A549 treated with AZD9567 at 1 μM for 4 hours (cell line): ENCODE results near the gene PLGRKT. TPM values are rescaled to one million over a fixed set of nuclear protein-coding genes. Genes with fewer than 3 reads are reported as not detected.

ENCODE experiments used
- total RNA-seq: library from RNA; stranded (reverse); fragments of 200-300 nt; extraction: Qiagen RNA extraction; gene quantifications from 5 replicates; pipeline ENCODE4 v1.2.3, GENCODE V29; 2022; ENCODE audit not compliant: insufficient read depth

The PLGRKT gene, protein sequence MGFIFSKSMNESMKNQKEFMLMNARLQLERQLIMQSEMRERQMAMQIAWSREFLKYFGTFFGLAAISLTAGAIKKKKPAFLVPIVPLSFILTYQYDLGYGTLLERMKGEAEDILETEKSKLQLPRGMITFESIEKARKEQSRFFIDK
- total RNA-seq = 19.7 to 23.6 TPM (median 23.2 TPM) in 5 replicates

DNA sequence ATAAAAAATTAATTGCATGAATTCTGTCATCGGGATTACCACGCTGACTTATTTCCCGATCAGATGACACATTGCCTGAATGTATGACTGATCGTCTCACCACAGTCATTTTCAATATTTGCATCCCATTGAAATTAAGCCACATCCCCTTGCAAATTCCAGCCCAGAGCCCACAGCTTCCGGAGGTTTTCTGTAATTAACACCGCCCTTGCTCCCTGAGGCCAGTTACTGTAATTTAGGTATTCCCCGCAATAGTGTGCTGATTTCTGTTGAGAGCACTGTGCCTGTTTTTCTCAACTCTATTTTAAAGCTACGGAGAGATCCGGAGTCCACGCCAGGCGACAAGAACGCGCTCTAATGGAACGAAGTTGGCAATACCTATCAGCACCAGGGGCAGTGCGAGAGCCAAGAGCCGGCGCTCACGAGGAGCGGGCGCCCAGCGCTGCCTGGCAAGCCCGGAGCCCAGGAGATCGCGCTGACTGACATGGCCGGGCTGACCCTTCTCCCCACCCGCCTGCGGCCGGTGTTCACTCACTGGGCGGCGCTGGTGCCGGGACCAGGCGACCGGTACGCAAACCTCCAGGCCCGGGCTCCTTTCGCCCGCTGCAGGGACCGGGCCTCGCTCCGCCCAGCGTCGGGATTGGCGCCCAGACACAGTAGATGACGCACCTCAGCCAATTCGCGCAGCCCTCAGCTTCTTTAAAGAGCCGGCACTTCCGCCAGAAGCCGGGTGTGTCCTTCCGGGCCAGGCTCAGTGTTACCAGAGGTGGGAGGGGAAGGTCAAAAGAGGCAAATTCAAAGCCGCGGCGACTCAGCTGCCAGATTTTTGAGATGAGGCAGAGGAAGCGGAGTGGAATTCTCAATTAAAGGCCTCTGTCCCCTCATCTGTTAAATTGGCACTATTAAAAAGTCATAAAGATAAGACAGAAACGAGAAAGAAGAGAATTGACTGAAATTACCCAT lies at the start of gene PLGRKT:
TSS of gene PLGRKT (minus strand) at position 672 of the 963 bp plus-strand sequence. CDS start 5,948 bp downstream, outside the sequence.

DNA sequence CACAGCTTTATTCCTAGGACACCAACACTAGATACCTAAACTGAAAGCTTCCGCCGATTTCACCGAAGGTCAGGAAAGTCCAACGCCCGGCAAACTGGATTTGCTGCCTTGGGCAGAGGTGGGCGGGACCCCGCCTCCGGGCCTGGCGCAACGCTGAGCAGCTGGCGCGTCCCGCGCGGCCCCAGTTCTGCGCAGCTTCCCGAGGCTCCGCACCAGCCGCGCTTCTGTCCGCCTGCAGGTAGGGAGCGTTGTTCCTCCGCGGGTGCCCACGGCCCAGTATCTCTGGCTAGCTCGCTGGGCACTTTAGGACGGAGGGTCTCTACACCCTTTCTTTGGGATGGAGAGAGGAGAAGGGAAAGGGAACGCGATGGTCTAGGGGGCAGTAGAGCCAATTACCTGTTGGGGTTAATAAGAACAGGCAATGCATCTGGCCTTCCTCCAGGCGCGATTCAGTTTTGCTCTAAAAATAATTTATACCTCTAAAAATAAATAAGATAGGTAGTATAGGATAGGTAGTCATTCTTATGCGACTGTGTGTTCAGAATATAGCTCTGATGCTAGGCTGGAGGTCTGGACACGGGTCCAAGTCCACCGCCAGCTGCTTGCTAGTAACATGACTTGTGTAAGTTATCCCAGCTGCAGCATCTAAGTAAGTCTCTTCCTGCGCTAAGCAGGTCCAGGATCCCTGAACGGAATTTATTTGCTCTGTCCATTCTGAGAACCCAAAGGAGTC lies 12.8 kb upstream of the PLGRKT start, which contains the start of gene CD274:
TSS of gene CD274 (plus strand) at position 184 of the 733 bp plus-strand sequence. CDS start 5,572 bp downstream, outside the sequence.

GRCh38 chr9:5338992-5339981 lies 98.4 kb downstream of the PLGRKT start, which contains the start of gene RLN1:
Gene RLN1, minus strand, starts transcription at chr9:5339876. Its CDS starts 130 bp downstream, at chr9:5339746.

Other genes with a start within 250 kb of the PLGRKT start
- gene INSL4, start 206.5 kb downstream of the PLGRKT start, total RNA-seq = 14.5 to 17.4 TPM (median 15.5 TPM) in 5 replicates
- gene RLN2, start 133.2 kb downstream of the PLGRKT start, total RNA-seq = 0.11 to 3.4 TPM (median 0.18 TPM) in 5 replicates
- gene RLN1, start 98.0 kb downstream of the PLGRKT start, total RNA-seq = 0.11 TPM in 1 of 5 replicates, not detected in the others
- 1.3 to 2.2 TPM (median 1.8 TPM) in 4 of 5 replicates, not detected in the other for gene CD274, start 12.6 kb upstream of the PLGRKT start, total RNA-seq
- 0.07 to 0.19 TPM (median 0.12 TPM) in 4 of 5 replicates, not detected in the other for gene PDCD1LG2, start 72.6 kb upstream of the PLGRKT start, total RNA-seq
- gene RIC1, start 191.2 kb upstream of the PLGRKT start, total RNA-seq = 10.8 to 14.3 TPM (median 13.1 TPM) in 5 replicates